ENCODE results near the gene WDHD1.
"Not testable (repeated sequence)": the region's sequence is repeated elsewhere in the genome, so short reads cannot be mapped to it uniquely, and the experiment has no call there.

WDHD1 gene

DNA sequence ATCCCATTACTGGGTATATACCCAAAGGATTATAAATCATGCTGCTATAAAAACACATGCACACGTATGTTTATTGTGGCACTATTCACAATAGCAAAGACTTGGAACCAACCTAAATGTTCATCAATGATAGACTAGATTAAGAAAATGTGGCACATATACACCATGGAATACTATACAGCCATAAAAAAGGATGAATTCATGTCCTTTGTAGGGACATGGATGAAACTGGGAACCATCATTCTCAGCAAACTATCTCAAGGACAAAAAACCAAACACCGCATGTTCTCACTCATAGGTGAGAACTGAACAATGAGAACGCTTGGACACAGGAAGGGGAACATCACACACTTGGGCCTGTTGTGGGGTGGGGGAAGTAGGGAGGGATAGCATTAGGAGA is 73.3 kb downstream of the WDHD1 start:
- not testable (repeated sequence) for DNase-seq (ENCODE audit: low read depth in 2 of 2)

- peak; percentile 27 to 54 for DNase-seq (ENCODE audit: low read depth in 2 of 2)
These were observed 74.1 kb downstream of the WDHD1 start for GRCh38 chr14:54952803-54953202.

GRCh38 chr14:54947230-54947629 is 79.7 kb downstream of the WDHD1 start:
- no peak for DNase-seq (ENCODE audit: low read depth in 2 of 2)

GRCh38 chr14:54946500-54946899 is 80.4 kb downstream of the WDHD1 start:
- no peak for DNase-seq (ENCODE audit: low read depth in 2 of 2)

- DNase-seq (ENCODE audit: low read depth in 2 of 2) = no peak
These were observed 82.0 kb downstream of the WDHD1 start for GRCh38 chr14:54944737-54945391.

- no peak for DNase-seq (ENCODE audit: low read depth in 2 of 2)
These were observed 84.0 kb downstream of the WDHD1 start for GRCh38 chr14:54942913-54943312.

DNA sequence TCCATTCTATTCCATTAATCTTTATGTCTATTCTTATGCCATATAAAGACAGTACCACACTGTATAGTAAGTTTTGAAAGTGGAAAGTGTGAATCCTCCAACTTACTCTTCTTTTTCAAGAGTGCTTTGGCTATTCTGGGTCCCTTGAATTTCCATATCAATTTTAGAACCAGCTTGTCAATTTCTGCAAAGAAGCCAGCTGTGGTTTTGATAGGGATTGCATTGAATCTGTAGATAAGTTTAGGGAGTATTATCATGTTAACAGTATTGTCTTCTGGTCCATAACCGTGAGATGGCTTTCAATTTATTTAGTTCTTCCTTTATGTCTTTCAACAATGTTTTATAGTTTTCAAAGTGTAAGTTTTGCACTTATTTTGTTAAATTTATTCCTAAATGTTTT is 90.1 kb downstream of the WDHD1 start:
- DNase-seq (ENCODE audit: low read depth in 2 of 2) = no peak

DNA sequence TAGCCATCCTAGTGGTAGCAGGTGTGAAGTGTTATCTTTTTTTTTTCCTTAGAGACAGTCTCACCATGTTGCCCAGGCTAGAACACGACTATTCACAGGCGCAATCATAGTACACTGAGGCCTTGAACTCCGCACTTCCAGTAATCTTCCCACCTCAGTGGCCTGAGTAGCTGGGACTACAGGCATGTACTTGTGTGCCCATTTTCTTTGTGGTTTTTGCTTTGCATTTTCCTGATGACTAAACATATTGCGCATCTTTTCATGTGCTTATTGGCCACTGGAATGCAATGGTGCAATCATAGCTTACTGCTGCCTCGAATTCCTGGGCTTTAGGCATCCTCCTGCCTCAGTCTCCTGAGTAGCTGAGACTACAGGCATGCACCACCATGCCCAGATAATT is 90.9 kb downstream of the WDHD1 start:
- peak; percentile 7 to 10 for DNase-seq (ENCODE audit: low read depth in 2 of 2)

GRCh38 chr14:54935100-54935499 is 91.8 kb downstream of the WDHD1 start:
- DNase-seq (ENCODE audit: low read depth in 2 of 2) = no peak

- DNase-seq (ENCODE audit: low read depth in 2 of 2) = no peak
These were observed 93.9 kb downstream of the WDHD1 start for GRCh38 chr14:54933006-54933405.

DNA sequence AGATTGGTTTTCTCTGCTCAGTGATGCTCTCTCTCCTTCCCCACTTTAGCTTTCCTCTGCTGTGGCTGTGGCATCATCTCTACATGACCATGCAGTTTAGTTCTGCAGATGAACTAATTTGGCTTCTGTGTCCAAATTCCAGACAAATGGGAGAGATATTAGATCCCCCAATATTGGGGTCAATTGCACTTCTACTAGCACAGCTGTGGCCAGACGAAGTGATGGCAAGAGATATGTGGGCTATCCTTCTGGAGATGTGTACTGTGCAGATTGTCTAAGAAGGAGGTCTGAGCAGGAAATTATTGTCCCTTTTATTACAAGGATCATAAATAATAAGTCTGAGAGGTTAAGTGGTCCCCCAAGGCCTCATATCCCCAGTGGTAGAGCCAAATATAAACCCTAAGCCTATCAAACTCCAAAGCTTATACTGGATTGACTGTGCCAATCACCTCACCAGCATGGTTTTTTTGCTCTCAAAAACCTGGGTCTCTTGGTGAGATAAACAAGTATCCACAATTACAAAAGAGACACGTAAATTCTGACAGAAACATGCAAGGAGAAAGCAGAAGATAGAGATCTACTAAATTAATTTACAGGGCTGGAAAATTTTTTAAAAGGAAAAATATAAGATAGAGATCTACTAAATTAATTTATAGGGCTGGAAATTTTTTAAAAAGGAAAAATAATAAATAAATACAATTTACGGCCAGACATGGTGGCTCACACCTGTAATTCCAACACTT is 95.1 kb downstream of the WDHD1 start:
- DNase-seq (ENCODE audit: low read depth in 2 of 2) = no peak

DNA sequence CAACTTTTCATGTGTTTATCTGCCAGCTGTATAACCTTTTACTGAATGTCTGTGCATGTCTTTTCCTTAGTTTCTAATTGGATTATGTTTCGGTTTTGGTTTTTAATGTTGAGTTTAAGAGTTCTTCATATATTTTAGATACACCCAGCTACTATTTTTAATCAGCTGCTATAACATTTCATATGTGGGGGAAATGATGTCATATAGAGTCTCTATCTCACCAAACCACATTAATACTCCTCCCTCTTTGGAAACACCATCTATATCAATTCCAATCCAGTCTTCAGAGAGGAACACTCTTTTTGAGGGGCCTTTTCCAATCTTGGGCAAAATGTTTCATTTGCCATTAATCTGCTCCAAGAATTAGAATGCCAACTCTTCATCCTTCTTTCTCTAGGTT is 95.8 kb downstream of the WDHD1 start:
- no peak for DNase-seq (ENCODE audit: low read depth in 2 of 2)

DNA sequence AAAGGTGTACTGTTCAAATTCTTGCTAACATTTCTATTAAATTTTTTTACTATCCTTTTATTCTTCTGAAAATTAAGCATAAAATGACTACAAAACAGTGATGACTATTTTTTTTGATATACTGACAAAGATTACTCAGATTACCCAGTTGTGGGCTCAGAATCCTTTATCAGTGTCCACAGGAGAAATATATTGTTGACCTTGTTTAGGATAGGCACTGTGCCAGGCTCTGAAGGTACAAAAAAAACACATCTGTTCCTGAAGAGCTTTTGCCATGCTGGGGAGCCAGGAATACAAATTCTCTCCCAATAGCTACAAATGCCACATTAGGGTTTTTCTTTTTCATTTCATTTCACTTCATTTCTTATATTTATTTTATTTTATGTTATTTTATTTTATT is 97.3 kb downstream of the WDHD1 start:
- no peak for DNase-seq (ENCODE audit: low read depth in 2 of 2)

- DNase-seq (ENCODE audit: low read depth in 2 of 2) = no peak
These were observed 98.7 kb downstream of the WDHD1 start for GRCh38 chr14:54928216-54928615.

GRCh38 chr14:54927551-54927950 is 99.3 kb downstream of the WDHD1 start:
- DNase-seq (ENCODE audit: low read depth in 2 of 2) = no peak

GRCh38 chr14:54926570-54926969 is 100.3 kb downstream of the WDHD1 start:
- DNase-seq (ENCODE audit: low read depth in 2 of 2) = not testable (repeated sequence)

DNA sequence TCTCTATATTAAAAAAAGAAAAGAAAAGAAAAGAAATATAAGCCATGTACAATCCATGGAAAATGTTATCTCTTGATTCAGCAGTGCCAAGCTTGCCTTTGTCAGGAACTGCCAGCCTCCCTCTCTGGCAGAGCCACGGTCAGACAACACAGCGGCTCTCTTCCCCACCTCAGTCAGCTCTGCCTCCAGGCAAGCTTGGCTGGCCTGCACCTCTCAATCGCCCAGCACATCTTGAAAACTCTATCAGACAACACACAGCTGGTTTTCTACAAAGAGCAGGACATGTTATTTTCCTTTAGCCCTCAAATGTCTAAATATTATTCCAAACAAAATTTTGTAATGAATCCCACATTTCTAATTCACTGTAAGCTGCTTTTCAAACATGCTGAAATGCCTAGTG is 104.3 kb downstream of the WDHD1 start:
- DNase-seq (ENCODE audit: low read depth in 2 of 2) = no peak

DNA sequence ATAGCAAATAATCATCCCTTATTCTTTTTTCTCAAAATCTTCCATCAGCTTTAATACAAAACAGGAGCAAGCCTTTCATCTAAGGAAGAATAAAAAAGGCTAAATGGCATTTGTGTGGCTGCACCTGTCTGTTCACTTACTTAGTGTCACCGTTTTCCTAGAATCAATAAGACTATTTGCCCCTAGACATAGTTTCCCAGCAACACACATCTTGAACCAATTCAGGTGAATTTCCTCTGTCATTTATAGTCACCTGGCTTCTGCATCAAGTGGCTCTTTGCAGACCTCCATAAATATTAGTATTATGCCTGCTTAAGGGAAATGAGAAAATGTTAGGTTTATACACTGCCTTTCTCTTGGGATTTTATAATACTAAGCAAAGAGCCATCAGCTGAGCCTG is 106.8 kb downstream of the WDHD1 start:
- DNase-seq (ENCODE audit: low read depth in 2 of 2) = no peak

DNA sequence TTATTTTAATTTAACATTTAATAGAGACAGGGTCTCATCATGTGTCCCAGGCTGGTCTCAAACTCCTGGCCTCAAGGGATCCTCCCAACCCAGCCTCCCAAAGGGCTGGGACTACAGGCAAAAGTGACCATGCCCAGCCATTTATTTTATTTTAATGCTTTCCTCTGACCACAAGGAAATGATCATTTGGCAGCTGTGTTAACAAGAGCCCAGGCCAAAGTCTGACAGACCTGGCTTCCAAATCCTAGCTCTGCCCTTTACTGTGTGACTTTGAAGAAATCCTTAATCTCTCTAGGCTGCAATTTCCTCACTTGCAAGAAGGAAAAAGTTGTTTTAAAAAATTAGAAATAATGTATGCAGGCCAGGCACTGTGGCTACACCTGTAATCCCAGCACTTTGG is 107.6 kb downstream of the WDHD1 start:
- no peak for DNase-seq (ENCODE audit: low read depth in 2 of 2)

GRCh38 chr14:54918427-54918826 is 108.5 kb downstream of the WDHD1 start:
- no peak for DNase-seq (ENCODE audit: low read depth in 2 of 2)

DNA sequence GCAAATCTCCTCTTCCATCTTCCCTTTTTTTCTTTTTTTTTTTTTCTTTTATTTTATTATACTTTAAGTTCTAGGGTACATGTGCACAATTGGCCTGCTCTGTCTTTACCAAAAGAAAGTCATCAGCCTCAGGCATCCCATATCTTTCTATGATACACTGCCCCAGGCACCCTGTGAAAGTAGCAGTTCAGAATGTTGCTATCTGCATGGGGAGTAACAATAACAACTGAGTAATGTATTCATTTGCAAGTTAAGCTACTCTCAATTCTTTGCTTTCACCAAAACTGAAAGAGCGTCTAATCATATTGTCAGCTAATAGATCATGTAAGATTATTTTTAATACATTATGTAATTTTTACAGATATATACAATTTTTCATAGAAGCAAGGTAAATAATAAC is 110.8 kb downstream of the WDHD1 start:
- no peak for DNase-seq (ENCODE audit: low read depth in 2 of 2)

DNA sequence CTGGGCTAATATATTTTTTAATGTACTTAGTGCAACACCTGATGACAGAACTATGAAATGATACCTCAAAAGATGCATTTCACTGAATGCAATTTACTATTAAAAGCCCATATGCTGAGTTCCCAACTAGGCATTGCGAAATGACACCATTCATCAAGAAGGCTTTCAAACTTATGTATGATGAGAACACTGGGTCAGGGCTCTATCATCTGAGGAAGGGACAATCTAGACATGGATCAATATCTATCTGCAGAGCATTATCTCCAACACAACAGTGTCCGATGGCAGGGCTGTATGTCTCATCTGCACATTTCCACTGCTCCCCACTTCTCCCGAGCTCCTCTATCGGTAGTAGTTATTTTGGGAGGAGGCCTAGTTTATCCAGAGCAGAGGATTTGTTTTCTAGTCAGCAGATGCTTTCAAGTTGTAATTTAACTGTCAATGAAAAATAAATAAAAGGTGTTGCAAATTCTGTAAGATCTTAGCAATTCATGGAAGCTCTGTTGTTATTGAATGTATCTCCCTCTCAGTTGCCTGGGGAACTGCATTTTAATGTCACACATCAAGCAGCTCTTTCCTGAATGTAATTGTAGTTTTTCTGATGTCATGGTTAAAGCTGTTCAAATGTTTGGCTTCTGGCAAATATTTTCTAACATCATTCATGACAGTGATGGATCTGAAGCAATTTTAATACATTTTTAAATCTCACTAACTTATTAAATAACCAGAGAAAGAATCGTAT is 116.9 kb downstream of the WDHD1 start:
- DNase-seq (ENCODE audit: low read depth in 2 of 2) = no peak

- not testable (repeated sequence) for DNase-seq (ENCODE audit: low read depth in 2 of 2)
These were observed 117.9 kb downstream of the WDHD1 start for GRCh38 chr14:54908973-54909372.

All from fibroblast of skin of left biceps (primary cell).